NCI-H1105 treated with DMSO at 0.1 percent for 48 hours (cell line): Measurements from ENCODE around the gene ENTPD6.

Source experiments
- DNase-seq: peaks from one replicate; lab custom pipeline; 2025; lab: John Stamatoyannopoulos, UW

Gene ENTPD6

GRCh38 chr20:25188218-25188617 is 7.3 kb upstream of the ENTPD6 start:
- no peak for DNase-seq

- no peak for DNase-seq
Observed at GRCh38 chr20:25191051-25191450, 4.5 kb upstream of the ENTPD6 start.

- no peak for DNase-seq
Observed at GRCh38 chr20:25191689-25192088, 3.8 kb upstream of the ENTPD6 start.

GRCh38 chr20:25193843-25194242 is 1.7 kb upstream of the ENTPD6 start:
- no peak for DNase-seq

GRCh38 chr20:25194333-25194972 is 1.1 kb upstream of the ENTPD6 start:
- DNase-seq: no peak

GRCh38 chr20:25195962-25196785 is 662 bp downstream of the ENTPD6 start:
- DNase-seq: peak; percentile 61

GRCh38 chr20:25196786-25197120 is 1.2 kb downstream of the ENTPD6 start:
- peak; percentile 61 for DNase-seq

- peak; percentile 39 for DNase-seq
Observed at GRCh38 chr20:25197183-25197869, 1.8 kb downstream of the ENTPD6 start.

- DNase-seq: no peak
Observed at GRCh38 chr20:25197870-25198190, 2.3 kb downstream of the ENTPD6 start.

GRCh38 chr20:25198663-25199383 is 3.3 kb downstream of the ENTPD6 start:
- no peak for DNase-seq

- DNase-seq: no peak
Observed at GRCh38 chr20:25199473-25200260, 4.2 kb downstream of the ENTPD6 start.

GRCh38 chr20:25203089-25203488 is 7.6 kb downstream of the ENTPD6 start:
- no peak for DNase-seq

- DNase-seq: no peak
Observed at GRCh38 chr20:25203871-25204320, 8.4 kb downstream of the ENTPD6 start.

- DNase-seq: no peak
Observed at GRCh38 chr20:25204550-25205276, 9.2 kb downstream of the ENTPD6 start.

GRCh38 chr20:25205277-25206062 is 10.0 kb downstream of the ENTPD6 start:
- DNase-seq: no peak

GRCh38 chr20:25206063-25206403 is 10.5 kb downstream of the ENTPD6 start:
- no peak for DNase-seq

GRCh38 chr20:25206548-25206947 is 11.0 kb downstream of the ENTPD6 start:
- no peak for DNase-seq

- DNase-seq: no peak
Observed at GRCh38 chr20:25207149-25207959, 11.8 kb downstream of the ENTPD6 start.

- DNase-seq: no peak
Observed at GRCh38 chr20:25207960-25208534, 12.5 kb downstream of the ENTPD6 start.
